T-cell (primary cell): Measurements from ENCODE around the gene AGTRAP. TPM values are rescaled to one million over a fixed set of nuclear protein-coding genes. Genes with fewer than 3 reads are reported as not detected.

Source experiments
- ATAC-seq, 4 experiments: fragments of 200-7000 bp in 3 of 4; fragments of 150-1000 bp in 1 of 4; cut with Tn5 transposase; replicated peaks in 1 of 4; 1 replicate in 3 of 4; 2 replicates in 1 of 4; pipeline ENCODE4 v1.10.0; 2021; ENCODE audit warnings: moderate library complexity in 3 of 4, mild to moderate bottlenecking in 2 of 4, moderate number of reproducible peaks in 1 of 4
- CTCF ChIA-PET, 2 donors: fragments of 300-600 bp; sonication (Branson Sonifier 250); formaldehyde crosslinking; loops; one replicate each; lab custom pipeline; 2022; ENCODE audit warnings: antibody characterized with exemption in 2 of 2; lab: Charles Lee
- POLR2A ChIA-PET, 2 donors: fragments of 300-600 bp; sonication (Branson Sonifier 250); formaldehyde crosslinking; loops; one replicate each; lab custom pipeline; 2022; ENCODE audit warnings: antibody characterized with exemption in 2 of 2; lab: Charles Lee
- DNase-seq, 35 experiments: peaks; one replicate each; pipeline versions ENCODE4 v3.0.0 to v3.0.0-alpha.2; 2013 to 2023
- H3K27ac ChIP-seq: one replicate; pipeline ENCODE4 v1.5.1; 2013; ENCODE audit warnings: low read length
- H3K27me3 ChIP-seq, 2 experiments: replicated peaks in 1 of 2; 1 replicate in 1 of 2; 2 replicates in 1 of 2; pipeline versions ENCODE4 v1.6.1 to v1.7.0; 2013; ENCODE audit warnings: low read length in 1 of 2, mixed read lengths in 1 of 2; ENCODE audit not compliant: control insufficient read depth in 2 of 2, insufficient read depth in 2 of 2; ENCODE audit errors: extremely low read depth in 1 of 2
- H3K36me3 ChIP-seq, 2 donors: 1 replicate in 1 of 2; 2 replicates in 1 of 2; pipeline versions ENCODE4 v1.6.1 to v1.7.0; 2013; ENCODE audit warnings: low read length in 1 of 2; ENCODE audit not compliant: control insufficient read depth in 2 of 2, insufficient read depth in 1 of 2; ENCODE audit errors: extremely low read depth in 1 of 2
- H3K4me1 ChIP-seq, 2 experiments: 1 replicate in 1 of 2; 2 replicates in 1 of 2; pipeline versions ENCODE4 v1.6.1 to v1.7.0; 2013; ENCODE audit warnings: low read length in 2 of 2, mixed read lengths in 1 of 2; ENCODE audit not compliant: insufficient read depth in 2 of 2, control insufficient read depth in 1 of 2; ENCODE audit errors: extremely low read depth in 1 of 2
- H3K4me3 ChIP-seq, 2 donors: 1 replicate in 1 of 2; 2 replicates in 1 of 2; pipeline versions ENCODE4 v1.5.1 to v1.7.0; 2013; ENCODE audit warnings: mild to moderate bottlenecking in 2 of 2, low read length in 1 of 2, moderate library complexity in 1 of 2; ENCODE audit not compliant: control insufficient read depth in 1 of 2; ENCODE audit errors: extremely low read depth in 1 of 2
- H3K9me3 ChIP-seq: 2 replicates; pipeline ENCODE4 v1.7.0; 2013
- H3K27ac Mint-ChIP-seq, 2 donors: one replicate each; pipeline ENCODE4 v1.8.0; 2020 to 2021; ENCODE audit warnings: mild to moderate bottlenecking in 2 of 2, mixed read lengths in 2 of 2
- H3K27me3 Mint-ChIP-seq, 2 donors: one replicate each; pipeline ENCODE4 v1.8.0; 2021 to 2022; ENCODE audit warnings: mixed read lengths in 2 of 2
- H3K36me3 Mint-ChIP-seq: one replicate; pipeline ENCODE4 v1.8.0; 2021; ENCODE audit warnings: mixed read lengths
- H3K4me1 Mint-ChIP-seq, 3 donors: one replicate each; pipeline ENCODE4 v1.8.0; 2020 to 2022; ENCODE audit warnings: mixed read lengths in 3 of 3, mild to moderate bottlenecking in 1 of 3
- H3K4me3 Mint-ChIP-seq, 3 donors: one replicate each; pipeline ENCODE4 v1.8.0; 2020 to 2022; ENCODE audit warnings: mild to moderate bottlenecking in 3 of 3, mixed read lengths in 3 of 3, moderate library complexity in 3 of 3
- H3K9me3 Mint-ChIP-seq, 3 donors: one replicate each; pipeline ENCODE4 v1.8.0; 2020 to 2022; ENCODE audit warnings: mixed read lengths in 3 of 3
- WGBS: methylation state at CpG from one replicate; pipeline ENCODE4 v1.1.5; 2013; ENCODE audit warnings: missing lambda C conversion rate; ENCODE audit not compliant: insufficient coverage; 5-methylcytosine and 5-hydroxymethylcytosine counted together
- total RNA-seq, 35 experiments: library from RNA in 6 of 35; stranded (reverse) in 6 of 35; fragments of 120-200 nt in 1 of 35; gene quantifications; one replicate each; pipeline versions ENCODE4 v1.2.1 to v1.2.4 and lab custom pipeline; 2013 to 2026

The AGTRAP gene
- total RNA-seq, 5 donors from 2014 or later (not counting 1 experiment from before 2014, with no cell fraction given) = 15.8 to 30.4 (median 19.5) TPM

DNA sequence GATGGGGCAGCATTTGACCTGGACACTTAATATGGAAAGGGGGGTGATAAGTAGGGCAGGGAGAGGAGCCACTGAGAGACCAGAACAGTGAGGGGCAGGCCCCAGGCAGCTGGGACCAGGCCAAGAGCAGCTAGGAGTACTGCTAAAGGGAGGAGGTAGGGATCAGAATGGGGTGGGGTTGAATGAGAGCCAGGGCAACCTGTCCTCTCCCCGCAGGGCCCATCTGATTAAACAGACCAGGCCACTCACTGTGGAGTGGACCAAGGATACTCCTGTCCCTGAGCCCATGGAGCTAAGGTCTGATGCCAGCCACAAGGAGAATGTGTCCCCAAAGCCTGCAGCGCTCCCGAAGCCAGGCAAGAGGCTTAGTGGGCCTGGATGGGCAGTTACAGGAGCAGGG, 28.2 kb downstream of the AGTRAP start:
- Mint-ChIP-seq H3K36me3 (no peaks in the 10 kb centered on the region), H3K9me3 (no peaks in the 10 kb centered on the region), H3K27ac (no peak overlapping the region), H3K4me1 (peaks cover 6 to 12% (median 10%) of the 10 kb centered on the region in 3 donors), H3K27me3 (peaks cover 22 to 32% of the 10 kb centered on the region in 2 donors), H3K4me3 (no peak overlapping the region)
- H3K4me1 ChIP-seq = peaks cover 0 to 10% of the 10 kb centered on the region in 2 experiments
- DNase-seq = no peak
- CTCF ChIA-PET = no interaction called here
- WGBS = 92% methylated on average over 3 of the region's 3 CpGs
- POLR2A ChIA-PET = no interaction called here
- H3K27ac ChIP-seq = no peak overlapping the region
- no peaks in the 10 kb centered on the region for H3K36me3 ChIP-seq
- no peak for ATAC-seq
- no peaks in the 10 kb centered on the region for H3K9me3 ChIP-seq
- H3K4me3 ChIP-seq = no peak overlapping the region
- peaks cover 0 to 54% of the 10 kb centered on the region in 2 experiments for H3K27me3 ChIP-seq

DNA sequence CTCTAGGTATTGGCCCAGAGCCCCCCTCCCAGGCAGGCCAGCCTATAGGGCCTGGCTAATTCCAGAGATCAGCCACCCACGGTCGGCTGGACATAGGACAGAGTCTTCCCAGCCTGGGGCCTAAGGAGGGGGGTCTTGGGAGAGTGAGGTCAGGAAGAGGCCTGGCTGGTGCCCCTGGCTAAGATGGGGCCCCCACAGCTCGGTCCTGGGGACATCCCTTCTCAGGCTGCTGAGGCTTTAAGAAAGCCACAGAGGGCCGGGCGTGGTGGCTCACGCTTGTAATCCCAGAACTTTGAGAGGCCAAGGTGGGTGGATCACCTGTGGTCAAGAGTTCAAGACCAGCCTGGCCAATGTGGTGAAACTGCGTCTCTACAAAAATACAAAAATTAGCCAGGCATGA, 28.6 kb downstream of the AGTRAP start:
- ATAC-seq (no peak), DNase-seq (no peak)
- H3K9me3 ChIP-seq = no peaks in the 10 kb centered on the region
- H3K36me3 Mint-ChIP-seq = no peaks in the 10 kb centered on the region
- peaks cover 0 to 10% of the 10 kb centered on the region in 2 experiments for H3K4me1 ChIP-seq
- H3K27ac ChIP-seq = no peak overlapping the region
- no peak overlapping the region for H3K4me3 Mint-ChIP-seq
- ChIA-PET POLR2A (no interaction called here), CTCF (no interaction called here)
- no peaks in the 10 kb centered on the region for H3K9me3 Mint-ChIP-seq
- H3K4me3 ChIP-seq = no peak overlapping the region
- peaks cover 0 to 54% of the 10 kb centered on the region in 2 experiments for H3K27me3 ChIP-seq
- WGBS = 69% methylated on average over 7 of the region's 7 CpGs
- H3K4me1 Mint-ChIP-seq = peaks cover 6 to 12% (median 10%) of the 10 kb centered on the region in 3 donors
- no peaks in the 10 kb centered on the region for H3K36me3 ChIP-seq
- peaks cover 22 to 32% of the 10 kb centered on the region in 2 donors for H3K27me3 Mint-ChIP-seq
- no peak overlapping the region for H3K27ac Mint-ChIP-seq

DNA sequence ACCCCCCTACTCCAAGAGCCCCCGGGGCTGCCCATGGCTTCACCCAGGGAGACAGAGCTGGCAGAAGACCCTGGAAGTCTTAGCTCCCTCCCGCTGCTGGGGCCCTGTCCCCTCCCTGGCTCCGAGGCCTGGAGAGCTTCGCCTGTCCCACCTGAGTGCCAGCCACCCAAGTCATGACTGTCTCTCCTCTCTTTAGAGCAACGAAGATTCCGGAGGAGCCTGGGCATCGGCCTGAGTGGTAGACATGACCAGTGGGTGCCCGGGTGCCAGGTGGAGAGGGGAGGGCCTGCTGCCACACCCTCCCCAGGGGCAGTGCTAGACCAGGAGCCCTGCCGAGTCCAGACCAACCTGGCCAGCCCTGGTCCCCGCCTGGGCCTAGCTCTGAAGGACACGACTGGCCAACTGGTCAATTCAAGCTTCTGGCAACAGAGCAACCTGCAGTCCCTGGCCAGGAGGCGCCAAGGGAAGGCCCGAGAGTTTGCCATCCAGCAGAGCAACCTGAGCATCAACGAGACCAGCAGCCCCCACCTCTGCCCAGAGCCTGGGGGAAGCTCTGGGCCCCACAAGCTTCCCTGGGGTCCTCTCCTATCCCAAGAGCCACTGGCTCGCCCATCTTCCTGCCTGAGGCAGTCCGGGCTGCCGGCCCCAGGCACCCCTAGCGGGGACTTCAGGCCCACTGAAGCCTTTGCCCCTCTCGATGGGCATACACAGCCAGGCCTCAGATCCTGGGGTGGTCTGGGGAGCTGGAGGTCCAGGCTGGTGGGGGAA, 29.9 kb downstream of the AGTRAP start:
- Mint-ChIP-seq H3K27ac (no peak overlapping the region), H3K4me1 (peaks cover 6 to 12% (median 10%) of the 10 kb centered on the region in 3 donors), H3K4me3 (no peak overlapping the region), H3K27me3 (peaks cover 22 to 23% of the 10 kb centered on the region in 2 donors), H3K36me3 (no peaks in the 10 kb centered on the region), H3K9me3 (no peaks in the 10 kb centered on the region)
- ATAC-seq (no peak), DNase-seq (no peak)
- ChIA-PET CTCF (no interaction called here), POLR2A (no interaction called here)
- Histone ChIP-seq H3K4me3 (no peak overlapping the region), H3K36me3 (no peaks in the 10 kb centered on the region), H3K9me3 (no peaks in the 10 kb centered on the region), H3K27ac (no peak overlapping the region), H3K27me3 (peaks cover 0 to 54% of the 10 kb centered on the region in 2 experiments), H3K4me1 (peaks cover 0 to 10% of the 10 kb centered on the region in 2 experiments)
- 78% methylated on average over 12 of the region's 19 CpGs for WGBS

DNA sequence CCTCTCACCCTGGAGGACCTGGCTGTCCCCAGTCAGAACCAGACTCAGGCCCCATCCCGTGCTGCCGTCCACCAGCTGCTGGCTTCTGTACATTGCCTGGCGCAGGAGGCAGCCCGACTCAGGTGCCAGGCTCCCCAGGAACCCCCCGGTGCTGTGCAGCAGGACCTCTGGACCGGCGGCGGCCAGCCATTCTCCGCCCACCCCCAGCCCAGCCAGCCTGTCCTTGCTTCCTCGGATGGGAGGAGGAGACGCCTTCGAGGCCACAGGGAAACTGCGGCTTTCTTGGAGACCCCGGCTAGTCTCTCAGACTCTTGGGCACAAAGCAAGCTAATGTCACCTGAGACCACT, 30.5 kb downstream of the AGTRAP start:
- Mint-ChIP-seq H3K4me1 (peaks cover 4 to 12% (median 10%) of the 10 kb centered on the region in 3 donors), H3K27me3 (peaks cover 17 to 19% of the 10 kb centered on the region in 2 donors), H3K27ac (no peak overlapping the region), H3K9me3 (no peaks in the 10 kb centered on the region), H3K4me3 (no peak overlapping the region), H3K36me3 (no peaks in the 10 kb centered on the region)
- ATAC-seq (no peak), DNase-seq (no peak)
- ChIA-PET CTCF (no interaction called here), POLR2A (no interaction called here)
- WGBS = 85% methylated on average over 11 of the region's 14 CpGs
- peaks cover 0 to 53% of the 10 kb centered on the region in 2 experiments for H3K27me3 ChIP-seq
- no peaks in the 10 kb centered on the region for H3K36me3 ChIP-seq
- no peaks in the 10 kb centered on the region for H3K9me3 ChIP-seq
- H3K27ac ChIP-seq = no peak overlapping the region
- peaks cover 0 to 10% of the 10 kb centered on the region in 2 experiments for H3K4me1 ChIP-seq
- no peak overlapping the region for H3K4me3 ChIP-seq

DNA sequence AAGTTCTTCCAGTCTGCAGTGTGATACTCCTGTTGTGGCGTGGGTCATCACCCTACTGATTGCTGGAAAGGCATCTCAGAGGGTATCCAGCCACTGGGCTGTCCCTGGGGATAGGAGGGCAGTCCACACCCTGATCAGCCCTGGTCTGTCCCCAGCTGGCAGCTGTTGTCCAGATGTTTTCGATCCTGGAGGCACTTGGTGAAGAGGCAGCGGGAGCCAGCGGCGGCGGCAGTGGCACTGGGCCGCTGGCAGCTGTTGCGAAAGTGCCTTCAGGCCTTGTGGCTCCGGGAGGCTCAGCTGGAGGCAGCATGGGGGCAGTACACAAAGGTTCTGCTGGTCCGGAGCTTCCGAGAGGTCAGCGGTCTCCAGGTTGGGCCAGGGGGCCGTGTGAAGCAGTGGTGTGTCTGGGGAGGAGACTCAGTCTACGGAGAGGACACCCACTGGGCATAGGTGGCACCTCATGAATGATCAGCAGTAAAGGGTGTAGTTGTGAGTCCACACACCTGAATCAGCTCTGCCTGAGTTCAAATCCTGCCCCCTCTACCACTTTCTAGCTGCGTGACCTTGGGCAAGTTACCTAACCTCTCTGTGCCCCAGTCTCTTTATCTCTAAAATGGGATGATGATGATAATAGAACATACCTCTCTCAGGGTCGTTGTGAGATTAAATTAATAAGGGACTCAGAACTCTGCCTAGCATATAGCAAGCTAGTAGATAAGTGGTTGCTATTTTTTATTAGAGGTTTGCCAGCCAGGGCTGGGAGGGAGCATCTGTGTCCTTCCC, 32.2 kb downstream of the AGTRAP start:
- H3K9me3 ChIP-seq = no peaks in the 10 kb centered on the region
- ATAC-seq (no peak), DNase-seq (no peak)
- H3K4me3 Mint-ChIP-seq = no peak overlapping the region
- H3K4me3 ChIP-seq = no peak overlapping the region
- H3K27ac Mint-ChIP-seq = no peak overlapping the region
- H3K4me1 Mint-ChIP-seq = peaks cover 0 to 2% (median 0%) of the 10 kb centered on the region in 3 donors
- ChIA-PET CTCF (no interaction called here), POLR2A (no interaction called here)
- H3K4me1 ChIP-seq = no peaks in the 10 kb centered on the region
- no peaks in the 10 kb centered on the region for H3K36me3 Mint-ChIP-seq
- no peak overlapping the region for H3K27ac ChIP-seq
- 87% methylated on average over 9 of the region's 16 CpGs for WGBS
- peaks cover 9% of the 10 kb centered on the region in 2 donors for H3K27me3 Mint-ChIP-seq
- H3K27me3 ChIP-seq = peaks cover 0 to 42% of the 10 kb centered on the region in 2 experiments
- no peaks in the 10 kb centered on the region for H3K9me3 Mint-ChIP-seq
- H3K36me3 ChIP-seq = no peaks in the 10 kb centered on the region

- POLR2A ChIA-PET = no interaction called here
Measured at GRCh38 chr1:11768821-11769220, 32.9 kb downstream of the AGTRAP start.

More at GRCh38 chr1:11768821-11769220, 32.9 kb downstream of the AGTRAP start:
- CTCF ChIA-PET = no interaction called here
- H3K4me1 Mint-ChIP-seq = no peaks in the 10 kb centered on the region
- H3K9me3 Mint-ChIP-seq = no peaks in the 10 kb centered on the region
- ATAC-seq = no peak
- H3K27me3 ChIP-seq = peaks cover 0 to 35% of the 10 kb centered on the region in 2 experiments
- no peak overlapping the region for H3K27ac ChIP-seq
- no peaks in the 10 kb centered on the region for H3K36me3 Mint-ChIP-seq
- no peak overlapping the region for H3K4me3 ChIP-seq
- H3K27me3 Mint-ChIP-seq = peaks cover 3 to 4% of the 10 kb centered on the region in 2 donors
- WGBS = 85% methylated on average over 2 of the region's 4 CpGs
- DNase-seq = no peak
- H3K36me3 ChIP-seq = no peaks in the 10 kb centered on the region
- no peak overlapping the region for H3K27ac Mint-ChIP-seq
- no peaks in the 10 kb centered on the region for H3K4me1 ChIP-seq
- no peaks in the 10 kb centered on the region for H3K9me3 ChIP-seq
- H3K4me3 Mint-ChIP-seq = no peak overlapping the region
